ENCODE data around the gene EDN3.

The EDN3 gene

GRCh38 chr20:59328071-59328470 lies 27.7 kb downstream of the EDN3 start:
- TF ChIP-seq CTCF (IDR thresholded peaks at IDR 0.05): no peak

GRCh38 chr20:59331721-59332329 lies 31.4 kb downstream of the EDN3 start:
- no peak for TF ChIP-seq CTCF (IDR thresholded peaks at IDR 0.05)

- no peak for TF ChIP-seq CTCF (IDR thresholded peaks at IDR 0.05)
Measured at GRCh38 chr20:59333260-59333845, 32.9 kb downstream of the EDN3 start.

- TF ChIP-seq CTCF (IDR thresholded peaks at IDR 0.05): no peak
Measured at GRCh38 chr20:59333951-59334350, 33.5 kb downstream of the EDN3 start.

GRCh38 chr20:59334651-59335300 lies 34.4 kb downstream of the EDN3 start:
- TF ChIP-seq CTCF (IDR thresholded peaks at IDR 0.05): no peak

- TF ChIP-seq CTCF (IDR thresholded peaks at IDR 0.05): no peak
Measured at GRCh38 chr20:59335377-59335776, 35.0 kb downstream of the EDN3 start.

GRCh38 chr20:59336540-59336939 lies 36.1 kb downstream of the EDN3 start:
- no peak for TF ChIP-seq CTCF (IDR thresholded peaks at IDR 0.05)

All from LNCAP (cell line).